IMR-90 (cell line): Measurements from ENCODE around the gene ROR2.

Source experiments
- FOS ChIP-seq: fragments of 150-350 bp; IDR thresholded peaks from 2 replicates; pipeline ENCODE4 v1.6.1; 2016; ENCODE audit warnings: low read depth, low read length
- MAFK ChIP-seq: IDR thresholded peaks from 2 replicates; pipeline ENCODE4 v1.6.1; 2012; ENCODE audit warnings: low read depth, low read length, improper control_type of control experiment
- NFE2L2 ChIP-seq: fragments of 150-350 bp; IDR thresholded peaks from 2 replicates; pipeline ENCODE4 v1.6.1; 2016; ENCODE audit warnings: low read depth, mild to moderate bottlenecking, low read length
- POLR2A ChIP-seq: IDR thresholded peaks from 2 replicates; pipeline ENCODE4 v1.6.1; 2012; ENCODE audit warnings: mild to moderate bottlenecking, low read depth, low read length
- RCOR1 ChIP-seq: IDR thresholded peaks from 2 replicates; pipeline ENCODE4 v1.6.1; 2012; ENCODE audit warnings: mild to moderate bottlenecking, low read length, improper control_type of control experiment; ENCODE audit not compliant: insufficient replicate concordance
- RFX5 ChIP-seq: IDR thresholded peaks from 2 replicates; pipeline ENCODE4 v1.8.0; 2012; ENCODE audit warnings: low read depth, mild to moderate bottlenecking, low read length, moderate library complexity
- TF ChIP-seq, protein P1 (sequence below): conservative IDR thresholded peaks from 2 replicates; pipeline ENCODE4 v1.5.1; 2012; ENCODE audit warnings: mild to moderate bottlenecking, low read depth, low read length, improper control_type of control experiment
- TF ChIP-seq, protein P2 (sequence below): fragments of 150-350 bp; IDR thresholded peaks from 2 replicates; pipeline ENCODE4 v1.6.1; 2017; ENCODE audit warnings: mild to moderate bottlenecking, antibody characterized with exemption, low read length, low read depth

DNA sequence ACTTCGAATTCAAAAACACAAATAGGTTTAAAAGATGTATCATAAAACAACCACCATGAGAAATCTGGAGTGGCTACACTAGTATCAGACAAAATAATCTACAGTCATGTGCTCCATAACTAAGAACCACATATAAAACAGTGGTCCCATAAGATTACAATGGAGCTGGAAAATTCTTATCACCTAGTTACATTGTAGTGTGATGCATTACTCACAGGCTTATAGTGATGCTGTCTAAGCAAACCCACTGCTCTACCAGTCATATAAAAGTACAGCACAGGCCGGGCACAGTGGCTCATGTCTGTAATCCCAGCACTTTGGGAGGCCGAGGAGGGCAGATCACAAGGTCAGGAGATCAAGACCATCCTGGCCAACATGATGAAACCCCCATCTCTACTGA, 160.1 kb downstream of the ROR2 start:
- TF ChIP-seq, protein P1, sequence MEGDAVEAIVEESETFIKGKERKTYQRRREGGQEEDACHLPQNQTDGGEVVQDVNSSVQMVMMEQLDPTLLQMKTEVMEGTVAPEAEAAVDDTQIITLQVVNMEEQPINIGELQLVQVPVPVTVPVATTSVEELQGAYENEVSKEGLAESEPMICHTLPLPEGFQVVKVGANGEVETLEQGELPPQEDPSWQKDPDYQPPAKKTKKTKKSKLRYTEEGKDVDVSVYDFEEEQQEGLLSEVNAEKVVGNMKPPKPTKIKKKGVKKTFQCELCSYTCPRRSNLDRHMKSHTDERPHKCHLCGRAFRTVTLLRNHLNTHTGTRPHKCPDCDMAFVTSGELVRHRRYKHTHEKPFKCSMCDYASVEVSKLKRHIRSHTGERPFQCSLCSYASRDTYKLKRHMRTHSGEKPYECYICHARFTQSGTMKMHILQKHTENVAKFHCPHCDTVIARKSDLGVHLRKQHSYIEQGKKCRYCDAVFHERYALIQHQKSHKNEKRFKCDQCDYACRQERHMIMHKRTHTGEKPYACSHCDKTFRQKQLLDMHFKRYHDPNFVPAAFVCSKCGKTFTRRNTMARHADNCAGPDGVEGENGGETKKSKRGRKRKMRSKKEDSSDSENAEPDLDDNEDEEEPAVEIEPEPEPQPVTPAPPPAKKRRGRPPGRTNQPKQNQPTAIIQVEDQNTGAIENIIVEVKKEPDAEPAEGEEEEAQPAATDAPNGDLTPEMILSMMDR = no peak
- TF ChIP-seq POLR2A (no peak), MAFK (no peak), FOS (no peak), RFX5 (no peak), NFE2L2 (no peak), RCOR1 (no peak)
- TF ChIP-seq, protein P2, sequence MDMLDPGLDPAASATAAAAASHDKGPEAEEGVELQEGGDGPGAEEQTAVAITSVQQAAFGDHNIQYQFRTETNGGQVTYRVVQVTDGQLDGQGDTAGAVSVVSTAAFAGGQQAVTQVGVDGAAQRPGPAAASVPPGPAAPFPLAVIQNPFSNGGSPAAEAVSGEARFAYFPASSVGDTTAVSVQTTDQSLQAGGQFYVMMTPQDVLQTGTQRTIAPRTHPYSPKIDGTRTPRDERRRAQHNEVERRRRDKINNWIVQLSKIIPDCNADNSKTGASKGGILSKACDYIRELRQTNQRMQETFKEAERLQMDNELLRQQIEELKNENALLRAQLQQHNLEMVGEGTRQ = no peak
